Hepatocyte (in vitro differentiated cells): Measurements from ENCODE around the gene SLITRK6.

ENCODE experiments used
- EZH2 ChIP-seq: fragments of 200-600 bp; sonication (generic); IDR thresholded peaks from 2 replicates; pipeline ENCODE4 v1.6.1; 2016; ENCODE audit warnings: antibody characterized with exemption, mild to moderate bottlenecking, borderline replicate concordance
- EZH2phosphoT487 ChIP-seq: fragments of 200-600 bp; sonication (generic); IDR thresholded peaks from one replicate; pipeline ENCODE4 v1.6.1; 2018; ENCODE audit warnings: antibody characterized with exemption, mild to moderate bottlenecking, low read depth, moderate library complexity; ENCODE audit not compliant: unreplicated experiment, severe bottlenecking
- TF ChIP-seq, protein P1 (sequence below): fragments of 200-600 bp; sonication (generic); IDR thresholded peaks from 2 replicates; pipeline ENCODE4 v1.5.1; 2016; ENCODE audit warnings: antibody characterized with exemption, mild to moderate bottlenecking; ENCODE audit not compliant: poor library complexity

DNA sequence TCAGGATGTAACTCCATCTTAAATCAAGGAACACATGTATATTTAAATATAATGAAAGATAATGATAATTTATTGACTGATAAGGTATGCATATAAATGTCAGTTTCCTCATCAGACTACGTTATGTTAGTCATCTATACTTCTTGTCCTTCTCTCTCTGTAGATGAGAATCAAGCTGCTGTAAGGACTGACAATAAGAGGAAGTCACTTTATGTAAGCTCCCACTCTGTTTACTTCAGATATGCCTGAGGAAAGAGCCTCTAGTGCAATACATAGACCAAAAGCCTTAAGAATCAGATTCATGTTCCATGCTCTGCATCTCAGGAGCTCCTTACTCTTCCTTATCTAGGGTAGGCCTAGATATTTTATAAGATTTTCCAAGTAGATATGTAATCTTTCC is 9.6 kb upstream of the SLITRK6 start:
- no peak for TF ChIP-seq EZH2phosphoT487
- TF ChIP-seq, protein P1, sequence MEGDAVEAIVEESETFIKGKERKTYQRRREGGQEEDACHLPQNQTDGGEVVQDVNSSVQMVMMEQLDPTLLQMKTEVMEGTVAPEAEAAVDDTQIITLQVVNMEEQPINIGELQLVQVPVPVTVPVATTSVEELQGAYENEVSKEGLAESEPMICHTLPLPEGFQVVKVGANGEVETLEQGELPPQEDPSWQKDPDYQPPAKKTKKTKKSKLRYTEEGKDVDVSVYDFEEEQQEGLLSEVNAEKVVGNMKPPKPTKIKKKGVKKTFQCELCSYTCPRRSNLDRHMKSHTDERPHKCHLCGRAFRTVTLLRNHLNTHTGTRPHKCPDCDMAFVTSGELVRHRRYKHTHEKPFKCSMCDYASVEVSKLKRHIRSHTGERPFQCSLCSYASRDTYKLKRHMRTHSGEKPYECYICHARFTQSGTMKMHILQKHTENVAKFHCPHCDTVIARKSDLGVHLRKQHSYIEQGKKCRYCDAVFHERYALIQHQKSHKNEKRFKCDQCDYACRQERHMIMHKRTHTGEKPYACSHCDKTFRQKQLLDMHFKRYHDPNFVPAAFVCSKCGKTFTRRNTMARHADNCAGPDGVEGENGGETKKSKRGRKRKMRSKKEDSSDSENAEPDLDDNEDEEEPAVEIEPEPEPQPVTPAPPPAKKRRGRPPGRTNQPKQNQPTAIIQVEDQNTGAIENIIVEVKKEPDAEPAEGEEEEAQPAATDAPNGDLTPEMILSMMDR, result no peak
- TF ChIP-seq EZH2, result no peak
